HEK293 (cell line): ENCODE results near the gene MASP2.

Source experiments
- CTCF ChIA-PET: fragments of 350-600 bp; formaldehyde crosslinking; extraction: SDS; loops from one replicate; lab custom pipeline; 2021; ENCODE audit warnings: antibody characterized with exemption; lab: Yijun Ruan, JAX
- POLR2A ChIA-PET: fragments of 300-600 bp; formaldehyde crosslinking; extraction: SDS; loops from one replicate; lab custom pipeline; 2020; ENCODE audit warnings: antibody characterized with exemption, inconsistent platforms; lab: Yijun Ruan, JAX
- H3K27ac ChIP-seq: fragments of 200-500 bp; sonication (Bioruptor generic); 2 replicates; pipeline ENCODE4 v1.5.1; 2014; ENCODE audit warnings: low read depth, low read length, control low read depth, inconsistent platforms; ENCODE audit errors: extremely low read depth
- H3K36me3 ChIP-seq, 2 experiments: fragments of 200-500 bp in 1 of 2; sonication (Bioruptor generic) in 1 of 2; 1 replicate in 1 of 2; 2 replicates in 1 of 2; pipeline ENCODE4 v1.5.1; 2014 to 2017; ENCODE audit warnings: inconsistent platforms in 2 of 2, low read length in 2 of 2; ENCODE audit not compliant: control insufficient read depth in 2 of 2, insufficient read depth in 1 of 2
- H3K4me1 ChIP-seq: fragments of 200-500 bp; sonication (Bioruptor generic); 2 replicates; pipeline ENCODE4 v1.5.1; 2014; ENCODE audit warnings: mild to moderate bottlenecking, low read length, inconsistent platforms; ENCODE audit not compliant: control insufficient read depth, insufficient read depth
- H3K4me3 ChIP-seq: 2 replicates; pipeline ENCODE4 v1.5.1; 2011; ENCODE audit warnings: low read depth, mild to moderate bottlenecking, control low read depth, low read length, moderate library complexity
- H3K9me3 ChIP-seq: fragments of 200-500 bp; sonication (Bioruptor generic); 2 replicates; pipeline ENCODE4 v1.5.1; 2014; ENCODE audit warnings: low read depth, low read length, inconsistent platforms; ENCODE audit not compliant: control insufficient read depth, insufficient read depth
- AEBP2 ChIP-seq: fragments of 450-650 bp; formaldehyde crosslinking; IDR thresholded peaks from 2 replicates; pipeline ENCODE4 v1.5.1; 2016; ENCODE audit warnings: missing biosample characterization, missing genetic modification characterization, borderline replicate concordance
- SP2 ChIP-seq: fragments of 450-650 bp; formaldehyde crosslinking; IDR thresholded peaks from 2 replicates; pipeline ENCODE4 v1.5.1; 2016; ENCODE audit warnings: missing biosample characterization, missing genetic modification characterization
- YY2 ChIP-seq: fragments of 450-650 bp; formaldehyde crosslinking; IDR thresholded peaks from 2 replicates; pipeline ENCODE4 v1.5.1; 2016; ENCODE audit warnings: missing biosample characterization, missing genetic modification characterization
- ZFP37 ChIP-seq: fragments of 450-650 bp; formaldehyde crosslinking; IDR thresholded peaks from 2 replicates; pipeline ENCODE4 v1.5.1; 2016; ENCODE audit warnings: missing biosample characterization, missing genetic modification characterization
- ZNF114 ChIP-seq: fragments of 450-650 bp; formaldehyde crosslinking; IDR thresholded peaks from 2 replicates; pipeline ENCODE4 v1.5.0; 2017; ENCODE audit warnings: missing biosample characterization, missing genetic modification characterization
- ZNF221 ChIP-seq: fragments of 450-650 bp; formaldehyde crosslinking; IDR thresholded peaks from 2 replicates; pipeline ENCODE4 v1.5.1; 2017; ENCODE audit warnings: missing biosample characterization, missing genetic modification characterization, borderline replicate concordance
- ZNF37A ChIP-seq: fragments of 450-650 bp; IDR thresholded peaks from 2 replicates; pipeline ENCODE4 v1.5.1; 2018; ENCODE audit warnings: missing biosample characterization, missing genetic modification characterization
- ZNF449 ChIP-seq: fragments of 450-650 bp; formaldehyde crosslinking; IDR thresholded peaks from 2 replicates; pipeline ENCODE4 v1.5.1; 2017; ENCODE audit warnings: missing biosample characterization, mild to moderate bottlenecking, missing genetic modification characterization, moderate library complexity
- ZNF530 ChIP-seq: fragments of 450-650 bp; formaldehyde crosslinking; IDR thresholded peaks from 2 replicates; pipeline ENCODE4 v1.5.1; 2016; ENCODE audit warnings: low read depth, missing biosample characterization, missing genetic modification characterization
- ZNF660 ChIP-seq: fragments of 450-650 bp; IDR thresholded peaks from 2 replicates; pipeline ENCODE4 v1.5.1; 2018; ENCODE audit warnings: missing biosample characterization, mild to moderate bottlenecking, missing genetic modification characterization
- ZNF677 ChIP-seq: fragments of 450-650 bp; IDR thresholded peaks from 2 replicates; pipeline ENCODE4 v1.5.0; 2018; ENCODE audit warnings: missing biosample characterization, mild to moderate bottlenecking, missing genetic modification characterization, moderate library complexity
- ZNF776 ChIP-seq: fragments of 450-650 bp; formaldehyde crosslinking; IDR thresholded peaks from 2 replicates; pipeline ENCODE4 v1.5.0; 2017; ENCODE audit warnings: missing biosample characterization, missing genetic modification characterization, borderline replicate concordance
- ZNF777 ChIP-seq: fragments of 450-650 bp; formaldehyde crosslinking; IDR thresholded peaks from 2 replicates; pipeline ENCODE4 v1.5.1; 2017; ENCODE audit warnings: missing biosample characterization, missing genetic modification characterization, borderline replicate concordance
- TF ChIP-seq, protein P1 (sequence below): fragments of 450-650 bp; formaldehyde crosslinking; IDR thresholded peaks from 2 replicates; pipeline ENCODE4 v1.5.1; 2016; ENCODE audit warnings: missing biosample characterization, missing genetic modification characterization
- TF ChIP-seq, protein P2 (sequence below): fragments of 450-650 bp; formaldehyde crosslinking; IDR thresholded peaks from 2 replicates; pipeline ENCODE4 v1.5.1; 2016; ENCODE audit warnings: missing biosample characterization, missing genetic modification characterization

The MASP2 gene

GRCh38 chr1:11045428-11046269 is 1.4 kb downstream of the MASP2 start:
- ChIA-PET POLR2A (no interaction called here), CTCF (interaction anchor here (0.6 to 7.3 kb wide), 2 partner anchors 8 to 11 kb away, joined by 3 to 47 read pairs; no protein-coding TSS in a partner anchor)
- H3K27ac ChIP-seq, result no peak overlapping the region
- no peaks in the 10 kb centered on the region for H3K36me3 ChIP-seq
- no peaks in the 10 kb centered on the region for H3K4me1 ChIP-seq
- no peaks in the 10 kb centered on the region for H3K9me3 ChIP-seq
- H3K4me3 ChIP-seq, result no peak overlapping the region
- TF ChIP-seq ZNF777 (tag by site-specific recombination) (no peak), SP2 (tag by site-specific recombination) (peak; percentile 33; the same call in 1 of the 2 replicates), AEBP2 (tag by site-specific recombination) (no peak), ZNF530 (no peak), ZNF37A (no peak), ZNF114 (tag by site-specific recombination) (no peak)
- TF ChIP-seq, all 188 proteins: peak for 1

DNA sequence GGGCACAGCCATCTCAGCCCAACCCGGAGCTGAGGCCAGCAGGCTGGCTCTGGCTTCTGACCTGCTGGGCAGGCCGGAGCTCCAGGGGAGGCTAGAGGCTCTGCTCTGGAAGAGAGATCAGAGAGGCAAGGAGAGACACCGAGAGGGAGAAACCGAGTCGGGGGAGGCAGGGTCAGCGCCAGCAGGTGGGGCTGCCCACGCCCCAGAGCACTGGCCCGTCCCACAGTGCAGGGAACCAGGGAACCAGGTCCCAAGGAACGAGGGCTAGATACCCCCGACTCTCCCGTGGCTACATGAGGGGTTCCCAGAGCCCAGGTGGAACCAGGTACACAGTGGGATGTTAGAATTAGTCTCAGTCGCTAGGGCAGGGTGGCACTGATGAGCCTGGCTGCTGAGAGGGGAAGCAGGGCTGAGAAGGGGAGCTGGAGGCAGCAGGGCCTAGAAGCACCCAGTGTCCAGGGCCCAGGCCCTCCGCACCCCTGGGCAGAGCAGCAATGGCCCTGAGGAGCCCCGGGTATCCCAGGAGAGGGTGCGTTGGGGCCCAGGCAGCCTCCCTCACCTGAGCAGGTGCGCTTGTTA is 2.1 kb downstream of the MASP2 start:
- TF ChIP-seq ZNF776 (tag by site-specific recombination), result no peak
- 0 out of 2 replicates have a peak, but pooled peaks have one; percentile 36 for TF ChIP-seq ZNF449 (tag by site-specific recombination)
- Histone ChIP-seq H3K9me3 (no peaks in the 10 kb centered on the region), H3K36me3 (no peaks in the 10 kb centered on the region), H3K4me1 (no peaks in the 10 kb centered on the region), H3K27ac (no peak overlapping the region), H3K4me3 (no peak overlapping the region)
- ChIA-PET POLR2A (no interaction called here), CTCF (interaction anchor here (0.6 to 7.3 kb wide), 2 partner anchors 7 to 10 kb away, joined by 3 to 47 read pairs; no protein-coding TSS in a partner anchor)

DNA sequence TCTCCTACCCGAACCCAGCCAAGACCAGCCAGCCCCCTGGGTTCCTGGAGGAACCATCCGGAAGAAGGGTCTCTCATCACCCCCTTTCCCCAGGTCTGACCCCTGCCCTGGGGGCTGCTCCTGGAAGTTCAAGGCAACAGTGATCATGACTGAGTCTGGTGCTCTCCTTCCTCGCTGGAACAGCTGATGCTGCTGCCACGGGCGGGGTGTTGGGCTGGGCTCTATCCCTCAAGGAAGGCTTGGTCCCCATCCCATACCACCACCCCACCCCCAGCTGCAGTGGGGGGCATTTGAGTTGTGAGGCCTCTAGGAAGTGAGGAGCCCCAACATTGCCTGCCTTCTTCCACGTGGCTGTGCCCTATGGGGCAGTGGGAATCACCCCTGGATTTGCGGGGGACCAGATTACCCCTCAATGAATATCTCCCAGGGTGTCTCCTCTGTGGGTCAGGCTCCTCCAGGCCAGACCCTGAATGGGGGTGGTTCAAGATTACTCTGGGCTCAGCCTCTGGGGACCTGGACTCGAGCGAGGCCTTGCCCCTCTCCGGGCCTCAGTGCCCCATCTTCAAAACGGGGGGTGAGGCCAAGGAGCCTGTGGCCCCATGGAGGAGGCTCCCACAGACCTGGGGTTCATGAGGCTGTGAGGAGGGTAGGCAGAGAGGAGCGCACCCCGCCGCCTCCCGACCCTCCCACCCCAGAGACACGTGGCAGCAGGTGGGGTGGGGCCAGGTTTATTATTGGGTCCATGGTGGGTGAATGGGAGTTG is 2.8 kb downstream of the MASP2 start:
- Histone ChIP-seq H3K9me3 (no peaks in the 10 kb centered on the region), H3K4me1 (no peaks in the 10 kb centered on the region), H3K4me3 (no peak overlapping the region), H3K36me3 (no peaks in the 10 kb centered on the region), H3K27ac (no peak overlapping the region)
- TF ChIP-seq ZNF221 (tag by site-specific recombination) (no peak), ZFP37 (tag by site-specific recombination) (no peak), YY2 (tag by site-specific recombination) (no peak), ZNF660 (tag by site-specific recombination) (no peak), ZNF677 (tag by site-specific recombination) (no peak)
- TF ChIP-seq, protein P1, sequence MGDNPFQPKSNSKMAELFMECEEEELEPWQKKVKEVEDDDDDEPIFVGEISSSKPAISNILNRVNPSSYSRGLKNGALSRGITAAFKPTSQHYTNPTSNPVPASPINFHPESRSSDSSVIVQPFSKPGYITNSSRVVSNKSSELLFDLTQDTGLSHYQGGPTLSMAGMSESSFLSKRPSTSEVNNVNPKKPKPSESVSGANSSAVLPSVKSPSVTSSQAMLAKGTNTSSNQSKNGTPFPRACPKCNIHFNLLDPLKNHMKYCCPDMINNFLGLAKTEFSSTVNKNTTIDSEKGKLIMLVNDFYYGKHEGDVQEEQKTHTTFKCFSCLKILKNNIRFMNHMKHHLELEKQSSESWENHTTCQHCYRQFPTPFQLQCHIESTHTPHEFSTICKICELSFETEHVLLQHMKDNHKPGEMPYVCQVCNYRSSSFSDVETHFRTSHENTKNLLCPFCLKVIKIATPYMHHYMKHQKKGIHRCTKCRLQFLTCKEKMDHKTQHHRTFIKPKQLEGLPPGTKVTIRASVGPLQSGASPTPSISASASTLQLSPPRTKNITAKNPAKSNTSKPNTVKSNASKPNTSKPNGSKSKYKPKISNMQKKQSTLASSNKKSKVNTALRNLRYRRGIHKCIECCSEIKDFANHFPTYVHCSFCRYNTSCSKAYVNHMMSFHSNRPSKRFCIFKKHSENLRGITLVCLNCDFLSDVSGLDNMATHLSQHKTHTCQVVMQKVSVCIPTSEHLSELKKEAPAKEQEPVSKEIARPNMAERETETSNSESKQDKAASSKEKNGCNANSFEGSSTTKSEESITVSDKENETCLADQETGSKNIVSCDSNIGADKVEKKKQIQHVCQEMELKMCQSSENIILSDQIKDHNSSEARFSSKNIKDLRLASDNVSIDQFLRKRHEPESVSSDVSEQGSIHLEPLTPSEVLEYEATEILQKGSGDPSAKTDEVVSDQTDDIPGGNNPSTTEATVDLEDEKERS (tag by site-specific recombination), result no peak
- TF ChIP-seq, protein P2, sequence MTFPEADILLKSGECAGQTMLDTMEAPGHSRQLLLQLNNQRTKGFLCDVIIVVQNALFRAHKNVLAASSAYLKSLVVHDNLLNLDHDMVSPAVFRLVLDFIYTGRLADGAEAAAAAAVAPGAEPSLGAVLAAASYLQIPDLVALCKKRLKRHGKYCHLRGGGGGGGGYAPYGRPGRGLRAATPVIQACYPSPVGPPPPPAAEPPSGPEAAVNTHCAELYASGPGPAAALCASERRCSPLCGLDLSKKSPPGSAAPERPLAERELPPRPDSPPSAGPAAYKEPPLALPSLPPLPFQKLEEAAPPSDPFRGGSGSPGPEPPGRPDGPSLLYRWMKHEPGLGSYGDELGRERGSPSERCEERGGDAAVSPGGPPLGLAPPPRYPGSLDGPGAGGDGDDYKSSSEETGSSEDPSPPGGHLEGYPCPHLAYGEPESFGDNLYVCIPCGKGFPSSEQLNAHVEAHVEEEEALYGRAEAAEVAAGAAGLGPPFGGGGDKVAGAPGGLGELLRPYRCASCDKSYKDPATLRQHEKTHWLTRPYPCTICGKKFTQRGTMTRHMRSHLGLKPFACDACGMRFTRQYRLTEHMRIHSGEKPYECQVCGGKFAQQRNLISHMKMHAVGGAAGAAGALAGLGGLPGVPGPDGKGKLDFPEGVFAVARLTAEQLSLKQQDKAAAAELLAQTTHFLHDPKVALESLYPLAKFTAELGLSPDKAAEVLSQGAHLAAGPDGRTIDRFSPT (tag by site-specific recombination), result no peak
- ChIA-PET CTCF (no interaction called here), POLR2A (no interaction called here)
